Neural progenitor cell (in vitro differentiated cells): ENCODE measurements around the gene MT1HL1. TPM values are rescaled to one million over a fixed set of nuclear protein-coding genes. Genes with fewer than 3 reads are reported as not detected.

Experiments used
- DNase-seq: peaks from one replicate; pipeline ENCODE4 v3.0.0-alpha.2; 2016; ENCODE audit warnings: low spot score
- H2AFZ ChIP-seq: fragments of 200-600 bp; sonication (generic); replicated peaks from 2 replicates; pipeline ENCODE4 v1.6.1; 2016; ENCODE audit warnings: antibody characterized with exemption
- H3F3A ChIP-seq: fragments of 200-600 bp; sonication (generic); 2 replicates; pipeline ENCODE4 v1.6.1; 2016; ENCODE audit warnings: antibody characterized with exemption, low read depth
- H3K27ac ChIP-seq: fragments of 200-600 bp; sonication (generic); 2 replicates; pipeline ENCODE4 v1.5.1; 2016; ENCODE audit warnings: mild to moderate bottlenecking
- H3K27me3 ChIP-seq: fragments of 200-600 bp; sonication (generic); 2 replicates; pipeline ENCODE4 v1.6.1; 2016; ENCODE audit warnings: mild to moderate bottlenecking, moderate library complexity
- H3K36me3 ChIP-seq: fragments of 200-600 bp; sonication (generic); 2 replicates; pipeline ENCODE4 v1.5.1; 2016
- H3K4me1 ChIP-seq: fragments of 200-600 bp; sonication (generic); 2 replicates; pipeline ENCODE4 v1.6.1; 2016; ENCODE audit warnings: mixed run types
- H3K4me2 ChIP-seq: fragments of 200-600 bp; sonication (generic); 2 replicates; pipeline ENCODE4 v1.6.1; 2016
- H3K4me3 ChIP-seq: fragments of 200-600 bp; sonication (generic); 2 replicates; pipeline ENCODE4 v1.5.1; 2016
- H3K79me2 ChIP-seq: fragments of 200-600 bp; sonication (generic); 2 replicates; pipeline ENCODE4 v1.6.1; 2016; ENCODE audit warnings: low read depth
- H3K9ac ChIP-seq: fragments of 200-600 bp; sonication (generic); 2 replicates; pipeline ENCODE4 v1.6.1; 2016
- H3K9me3 ChIP-seq: fragments of 200-600 bp; sonication (generic); 2 replicates; pipeline ENCODE4 v1.5.1; 2016; ENCODE audit warnings: low read depth
- H4K20me1 ChIP-seq: fragments of 200-600 bp; sonication (generic); 2 replicates; pipeline ENCODE4 v1.6.1; 2016; ENCODE audit warnings: low read depth
- H3K27ac Mint-ChIP-seq: 3 replicates; pipeline ENCODE4 v1.8.0; 2021; ENCODE audit warnings: mixed read lengths
- H3K27me3 Mint-ChIP-seq: 2 replicates; pipeline ENCODE4 v1.8.0; 2022; ENCODE audit warnings: low read depth, mild to moderate bottlenecking, inconsistent platforms, moderate library complexity, mixed read lengths; ENCODE audit not compliant: insufficient read depth
- H3K36me3 Mint-ChIP-seq: 3 replicates; pipeline ENCODE4 v1.8.0; 2021; ENCODE audit warnings: mixed read lengths
- H3K4me1 Mint-ChIP-seq: 3 replicates; pipeline ENCODE4 v1.8.0; 2021; ENCODE audit warnings: mixed read lengths
- H3K4me3 Mint-ChIP-seq: 3 replicates; pipeline ENCODE4 v1.8.0; 2021; ENCODE audit warnings: mild to moderate bottlenecking, moderate library complexity, mixed read lengths
- H3K9me3 Mint-ChIP-seq: 3 replicates; pipeline ENCODE4 v1.8.0; 2020; ENCODE audit warnings: mixed read lengths
- EZH2 ChIP-seq: fragments of 200-600 bp; sonication (generic); IDR thresholded peaks from 2 replicates; pipeline ENCODE4 v1.6.1; 2017; ENCODE audit warnings: antibody characterized with exemption, mild to moderate bottlenecking, moderate library complexity
- EZH2phosphoT487 ChIP-seq: fragments of 200-600 bp; sonication (generic); IDR thresholded peaks from 2 replicates; pipeline ENCODE4 v1.6.1; 2017; ENCODE audit warnings: antibody characterized with exemption
- total RNA-seq: library from RNA; depleted of rRNA; stranded (reverse); fragments of >200 nt; gene quantifications from 2 replicates; pipeline ENCODE4 v1.2.3, GENCODE V29; 2015; ENCODE audit warnings: low replicate concordance
- TF ChIP-seq, protein P1 (sequence below): fragments of 200-600 bp; sonication (generic); IDR thresholded peaks from 2 replicates; pipeline ENCODE4 v1.5.1; 2017; ENCODE audit warnings: antibody characterized with exemption, mild to moderate bottlenecking

The MT1HL1 gene
- total RNA-seq, 1 donor from 2014 or later = not detected

DNA sequence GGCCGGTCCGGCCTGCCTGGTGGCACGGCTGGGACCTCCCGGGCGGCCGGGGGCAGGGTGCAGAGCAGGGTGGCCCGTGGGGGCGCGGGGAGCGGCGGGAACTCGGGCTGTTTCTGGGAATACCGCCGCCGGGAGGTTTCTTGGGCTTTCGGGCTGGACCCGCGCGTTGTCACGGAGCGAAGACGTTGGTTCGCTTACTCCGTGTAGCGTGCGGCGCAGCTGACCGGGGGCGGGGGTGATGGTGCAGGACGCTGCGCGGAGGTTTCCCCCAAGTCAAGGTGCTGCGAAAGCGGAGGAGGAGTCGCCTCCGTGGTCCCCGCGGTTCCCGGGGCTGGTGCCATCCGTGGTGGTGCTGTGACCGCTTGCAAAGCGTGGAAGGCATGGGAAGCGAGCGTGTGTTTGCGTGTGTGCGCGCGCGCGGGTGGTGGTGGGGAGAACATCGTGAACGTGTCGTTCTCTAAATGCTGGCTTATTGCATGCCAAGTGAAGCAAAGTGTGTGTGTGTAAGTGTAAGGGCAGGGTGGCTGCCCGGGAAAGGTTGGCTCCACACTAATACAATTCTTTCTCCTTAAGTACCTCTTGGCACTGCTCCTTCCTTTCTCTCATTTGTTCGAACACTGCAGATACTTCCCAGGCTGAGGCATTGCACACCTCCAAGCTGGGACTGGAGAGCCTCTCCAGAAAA is 38.8 kb upstream of the MT1HL1 start:
- peaks cover 13% of the 10 kb centered on the region for H3K4me1 Mint-ChIP-seq
- peaks cover 71% of the 10 kb centered on the region for H3K27me3 ChIP-seq
- no peak overlapping the region for H3K9ac ChIP-seq
- no peaks in the 10 kb centered on the region for H3K9me3 ChIP-seq
- peak overlapping the region; percentile 100 for H3K4me2 ChIP-seq
- H3K79me2 ChIP-seq = no peaks in the 10 kb centered on the region
- peak; percentile 76 for TF ChIP-seq EZH2
- TF ChIP-seq, protein P1, sequence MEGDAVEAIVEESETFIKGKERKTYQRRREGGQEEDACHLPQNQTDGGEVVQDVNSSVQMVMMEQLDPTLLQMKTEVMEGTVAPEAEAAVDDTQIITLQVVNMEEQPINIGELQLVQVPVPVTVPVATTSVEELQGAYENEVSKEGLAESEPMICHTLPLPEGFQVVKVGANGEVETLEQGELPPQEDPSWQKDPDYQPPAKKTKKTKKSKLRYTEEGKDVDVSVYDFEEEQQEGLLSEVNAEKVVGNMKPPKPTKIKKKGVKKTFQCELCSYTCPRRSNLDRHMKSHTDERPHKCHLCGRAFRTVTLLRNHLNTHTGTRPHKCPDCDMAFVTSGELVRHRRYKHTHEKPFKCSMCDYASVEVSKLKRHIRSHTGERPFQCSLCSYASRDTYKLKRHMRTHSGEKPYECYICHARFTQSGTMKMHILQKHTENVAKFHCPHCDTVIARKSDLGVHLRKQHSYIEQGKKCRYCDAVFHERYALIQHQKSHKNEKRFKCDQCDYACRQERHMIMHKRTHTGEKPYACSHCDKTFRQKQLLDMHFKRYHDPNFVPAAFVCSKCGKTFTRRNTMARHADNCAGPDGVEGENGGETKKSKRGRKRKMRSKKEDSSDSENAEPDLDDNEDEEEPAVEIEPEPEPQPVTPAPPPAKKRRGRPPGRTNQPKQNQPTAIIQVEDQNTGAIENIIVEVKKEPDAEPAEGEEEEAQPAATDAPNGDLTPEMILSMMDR = no peak
- TF ChIP-seq EZH2phosphoT487 = peak; percentile 53
- H3K27ac Mint-ChIP-seq = no peak overlapping the region
- DNase-seq = peak; percentile 67
- H4K20me1 ChIP-seq = peaks cover 16% of the 10 kb centered on the region
- peaks cover 11% of the 10 kb centered on the region for H3K4me1 ChIP-seq
- no peaks in the 10 kb centered on the region for H3K36me3 ChIP-seq
- peaks cover 37% of the 10 kb centered on the region for H3K27me3 Mint-ChIP-seq
- H3K36me3 Mint-ChIP-seq = peaks cover 2% of the 10 kb centered on the region
- peak overlapping the region; percentile 70 for H2AFZ ChIP-seq
- no peak overlapping the region for H3K27ac ChIP-seq
- H3K4me3 Mint-ChIP-seq = peak overlapping the region; percentile 82
- peaks cover 10% of the 10 kb centered on the region for H3F3A ChIP-seq
- no peaks in the 10 kb centered on the region for H3K9me3 Mint-ChIP-seq
- peak overlapping the region; percentile 71 for H3K4me3 ChIP-seq

DNA sequence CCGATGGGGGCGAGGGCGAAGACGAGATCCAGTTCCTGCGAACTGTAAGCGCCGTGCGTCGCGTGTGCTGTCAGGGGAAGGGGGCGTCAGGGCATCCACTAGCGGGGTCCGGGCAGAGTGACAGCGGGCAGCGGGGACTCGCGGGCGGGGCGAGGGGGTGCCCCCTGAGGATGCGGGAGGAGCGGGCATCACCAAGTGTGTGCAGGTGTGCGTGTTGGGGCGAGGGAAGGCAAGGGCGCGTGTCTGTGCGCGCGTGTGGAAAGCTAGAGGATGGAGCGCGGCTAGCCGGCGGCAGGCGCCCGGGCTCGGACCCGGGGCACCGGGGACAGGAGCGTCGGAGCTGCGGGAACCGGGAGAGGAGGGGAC is 38.3 kb upstream of the MT1HL1 start:
- Mint-ChIP-seq H3K4me1 (peaks cover 13% of the 10 kb centered on the region), H3K4me3 (peak overlapping the region; percentile 82), H3K9me3 (no peaks in the 10 kb centered on the region), H3K27ac (no peak overlapping the region), H3K27me3 (peaks cover 37% of the 10 kb centered on the region), H3K36me3 (peaks cover 2% of the 10 kb centered on the region)
- Histone ChIP-seq H3K27me3 (peaks cover 71% of the 10 kb centered on the region), H4K20me1 (peaks cover 16% of the 10 kb centered on the region), H3F3A (peaks cover 10% of the 10 kb centered on the region), H3K4me3 (peak overlapping the region; percentile 71), H2AFZ (peak overlapping the region; percentile 70), H3K9me3 (no peaks in the 10 kb centered on the region), H3K9ac (no peak overlapping the region), H3K79me2 (no peaks in the 10 kb centered on the region), H3K36me3 (no peaks in the 10 kb centered on the region), H3K4me2 (peak overlapping the region; percentile 100), H3K4me1 (peaks cover 11% of the 10 kb centered on the region), H3K27ac (no peak overlapping the region)
- peak; percentile 65 for DNase-seq
- peak; percentile 55 for TF ChIP-seq EZH2phosphoT487
- no peak for TF ChIP-seq EZH2

GRCh38 chr1:237041795-237042525 is 37.7 kb upstream of the MT1HL1 start, which contains the start of gene RYR2:
RYR2 (plus strand) TSS chr1:237042184; CDS start chr1:237042522, 338 bp downstream.
- H3K9ac ChIP-seq = no peak within 1 kb of the TSS
- H3K27me3 Mint-ChIP-seq = peaks cover 37% of the 10 kb centered on the region
- H3K27ac ChIP-seq = no peak within 1 kb of the TSS
- H3K36me3 Mint-ChIP-seq = peaks cover 2% of the 10 kb centered on the region
- peaks cover 16% of the 10 kb centered on the region for H4K20me1 ChIP-seq
- no peaks in the 10 kb centered on the region for H3K79me2 ChIP-seq
- H3K4me1 Mint-ChIP-seq = peaks cover 13% of the 10 kb centered on the region
- no peak within 1 kb of the TSS for H3K27ac Mint-ChIP-seq
- H3K27me3 ChIP-seq = peaks cover 70% of the 10 kb centered on the region
- H3K9me3 Mint-ChIP-seq = no peaks in the 10 kb centered on the region
- no peaks in the 10 kb centered on the region for H3K9me3 ChIP-seq
- TF ChIP-seq EZH2phosphoT487 = no peak
- TF ChIP-seq, protein P1 = peak; percentile 70
- H3K4me3 Mint-ChIP-seq = peak within 1 kb of the TSS; percentile 93
- peak within 1 kb of the TSS; percentile 71 for H3K4me3 ChIP-seq
- peak within 1 kb of the TSS; percentile 70 for H2AFZ ChIP-seq
- H3K36me3 ChIP-seq = no peaks in the 10 kb centered on the region
- H3F3A ChIP-seq = peaks cover 10% of the 10 kb centered on the region
- H3K4me1 ChIP-seq = peaks cover 11% of the 10 kb centered on the region
- DNase-seq = peak; percentile 94
- H3K4me2 ChIP-seq = peak within 1 kb of the TSS; percentile 100

DNA sequence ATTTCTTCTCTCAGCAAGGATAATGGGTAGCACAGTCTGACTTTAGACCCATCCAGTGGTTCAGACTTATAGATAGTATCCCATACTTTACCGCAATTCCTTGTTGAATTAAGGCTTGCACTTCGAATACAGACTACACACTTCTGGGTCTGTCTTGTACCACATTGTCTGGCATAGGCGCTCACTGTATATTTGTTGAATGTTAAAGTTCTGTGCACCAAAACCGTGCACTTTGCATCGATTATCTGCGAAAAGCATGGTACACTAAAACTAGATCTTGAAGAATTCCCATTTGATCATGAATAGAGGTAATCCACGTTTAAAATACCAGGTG is 37.2 kb upstream of the MT1HL1 start:
- peak overlapping the region; percentile 100 for H3K4me2 ChIP-seq
- Mint-ChIP-seq H3K27me3 (peaks cover 37% of the 10 kb centered on the region), H3K9me3 (no peaks in the 10 kb centered on the region), H3K4me1 (peaks cover 13% of the 10 kb centered on the region), H3K27ac (no peak overlapping the region), H3K36me3 (peaks cover 2% of the 10 kb centered on the region), H3K4me3 (peak overlapping the region; percentile 93)
- H3K36me3 ChIP-seq = no peaks in the 10 kb centered on the region
- no peak overlapping the region for H2AFZ ChIP-seq
- no peak overlapping the region for H3K9ac ChIP-seq
- no peaks in the 10 kb centered on the region for H3K79me2 ChIP-seq
- H3K27ac ChIP-seq = no peak overlapping the region
- DNase-seq = no peak
- H3K27me3 ChIP-seq = peaks cover 65% of the 10 kb centered on the region
- peaks cover 11% of the 10 kb centered on the region for H3K4me1 ChIP-seq
- TF ChIP-seq EZH2phosphoT487 = no peak
- TF ChIP-seq EZH2 = no peak
- TF ChIP-seq, protein P1 = no peak
- peaks cover 10% of the 10 kb centered on the region for H3F3A ChIP-seq
- peak overlapping the region; percentile 71 for H3K4me3 ChIP-seq
- no peaks in the 10 kb centered on the region for H3K9me3 ChIP-seq
- H4K20me1 ChIP-seq = peaks cover 16% of the 10 kb centered on the region
